C4-2B (cell line): ENCODE measurements around the gene CD274.

Experiments used
- CTCF ChIP-seq: fragments of 450-650 bp; conservative IDR thresholded peaks from 2 replicates; pipeline ENCODE4 v1.5.1; 2017; ENCODE audit warnings: mild to moderate bottlenecking
- ZFX ChIP-seq: fragments of 450-650 bp; IDR thresholded peaks from 2 replicates; pipeline ENCODE4 v1.6.1; 2017

GRCh38 chr9:5470122-5470521, 19.8 kb downstream of the CD274 start:
- TF ChIP-seq CTCF (no peak; the same call in 1 of the 2 replicates), ZFX (no peak)
